Frontal cortex (tissue), 4 donors: ENCODE results near the gene RNF26. TPM values are rescaled to one million over a fixed set of nuclear protein-coding genes. Genes with fewer than 3 reads are reported as not detected.

Experiments used
- DNase-seq, 2 donors: peaks; one replicate each; pipeline ENCODE4 v3.0.0; 2012; ENCODE audit warnings: low spot score in 2 of 2
- FAIRE-seq: peaks from 2 replicates; lab custom pipeline; 2012; peaks lifted over from hg19 to GRCh38; lab: Jason Lieb, UNC
- total RNA-seq: library from RNA; depleted of rRNA; stranded (reverse); fragments of >200 nt; gene quantifications from one replicate; pipeline ENCODE4 v1.2.3, GENCODE V29; 2014
- donor health status: control.
- donor health status: control.
- donor health status: control.

Gene RNF26
- total RNA-seq, 1 donor from 2014 or later = 2.9 TPM

GRCh38 chr11:119315131-119316015 is 19.0 kb upstream of the RNF26 start:
- FAIRE-seq (no peak), DNase-seq (peak; percentile 67 to 75)

GRCh38 chr11:119316016-119316728 is 18.2 kb upstream of the RNF26 start:
- DNase-seq (peak in 1 of 2 donors; percentile 79), FAIRE-seq (no peak)

GRCh38 chr11:119316729-119317591 is 17.4 kb upstream of the RNF26 start, which contains the start of gene MCAM:
Gene MCAM, minus strand, starts transcription at chr11:119317130. Its CDS starts 29 bp downstream, at chr11:119317101.
- DNase-seq = peak; percentile 78
- FAIRE-seq = no peak

GRCh38 chr11:119317592-119318239 is 16.6 kb upstream of the RNF26 start:
- no peak for FAIRE-seq
- DNase-seq = no peak

GRCh38 chr11:119318240-119319135 is 15.8 kb upstream of the RNF26 start:
- FAIRE-seq (no peak), DNase-seq (no peak)

- FAIRE-seq (no peak), DNase-seq (no peak)
Observed at GRCh38 chr11:119319136-119319699, 15.1 kb upstream of the RNF26 start.

- FAIRE-seq = no peak
- no peak for DNase-seq
Observed at GRCh38 chr11:119319700-119320239, 14.6 kb upstream of the RNF26 start.

- no peak for FAIRE-seq
- DNase-seq = peak in 1 of 2 donors; percentile 86
Observed at GRCh38 chr11:119320240-119320775, 14.0 kb upstream of the RNF26 start.

- peak; percentile 62 to 65 for DNase-seq
Observed at GRCh38 chr11:119320776-119321524, 13.4 kb upstream of the RNF26 start.

GRCh38 chr11:119322360-119322739 is 12.0 kb upstream of the RNF26 start:
- DNase-seq (no peak), FAIRE-seq (no peak)

More at GRCh38 chr11:119320776-119321524, 13.4 kb upstream of the RNF26 start:
- no peak for FAIRE-seq

- FAIRE-seq = no peak
- DNase-seq = no peak
Observed at GRCh38 chr11:119322921-119323531, 11.3 kb upstream of the RNF26 start.

- no peak for FAIRE-seq
- DNase-seq = no peak
Observed at GRCh38 chr11:119323532-119324033, 10.7 kb upstream of the RNF26 start.

- DNase-seq (no peak), FAIRE-seq (no peak)
Observed at GRCh38 chr11:119324189-119324588, 10.1 kb upstream of the RNF26 start.

GRCh38 chr11:119329320-119329719 is 5.0 kb upstream of the RNF26 start:
- DNase-seq (no peak), FAIRE-seq (no peak)

GRCh38 chr11:119330237-119330636 is 4.1 kb upstream of the RNF26 start:
- FAIRE-seq = no peak
- no peak for DNase-seq

- no peak for DNase-seq
- no peak for FAIRE-seq
Observed at GRCh38 chr11:119332111-119332765, 2.1 kb upstream of the RNF26 start.
